Measurements from ENCODE around the gene STRADB. TPM values are rescaled to one million over a fixed set of nuclear protein-coding genes. Genes with fewer than 3 reads are reported as not detected.
"Not testable (repeated sequence)": the region's sequence is repeated elsewhere in the genome, so short reads cannot be mapped to it uniquely, and the experiment has no call there.

The STRADB gene
- total RNA-seq, 1 donor from 2014 or later: 44.6 TPM

GRCh38 chr2:201428366-201428765, 23.2 kb upstream of the STRADB start:
- ATAC-seq; intact Hi-C loops (cut with DNase I); DNase-seq (ENCODE audit: low spot score): not testable (repeated sequence)

DNA sequence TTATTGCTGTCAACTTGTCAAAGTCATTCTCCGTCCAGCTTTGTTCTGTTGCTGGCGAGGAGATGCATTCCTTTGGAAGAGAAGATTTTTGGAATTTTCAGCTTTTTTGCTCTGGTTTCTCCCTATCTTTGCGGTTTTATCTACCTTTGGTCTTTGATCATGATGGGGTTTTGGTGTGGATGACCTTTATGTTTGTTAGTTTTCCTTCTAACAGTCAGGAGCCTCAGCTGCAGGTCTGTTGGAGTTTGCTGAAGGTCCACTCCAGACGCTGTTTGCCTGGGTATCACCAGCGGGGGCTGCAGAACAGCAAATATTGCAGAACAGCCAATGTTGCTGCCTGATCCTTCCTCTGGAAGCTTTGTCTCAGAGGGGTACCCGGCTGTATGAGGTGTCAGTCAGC, 21.7 kb upstream of the STRADB start:
- intact Hi-C loops (cut with DNase I); DNase-seq (ENCODE audit: low spot score); ATAC-seq: not testable (repeated sequence)

DNA sequence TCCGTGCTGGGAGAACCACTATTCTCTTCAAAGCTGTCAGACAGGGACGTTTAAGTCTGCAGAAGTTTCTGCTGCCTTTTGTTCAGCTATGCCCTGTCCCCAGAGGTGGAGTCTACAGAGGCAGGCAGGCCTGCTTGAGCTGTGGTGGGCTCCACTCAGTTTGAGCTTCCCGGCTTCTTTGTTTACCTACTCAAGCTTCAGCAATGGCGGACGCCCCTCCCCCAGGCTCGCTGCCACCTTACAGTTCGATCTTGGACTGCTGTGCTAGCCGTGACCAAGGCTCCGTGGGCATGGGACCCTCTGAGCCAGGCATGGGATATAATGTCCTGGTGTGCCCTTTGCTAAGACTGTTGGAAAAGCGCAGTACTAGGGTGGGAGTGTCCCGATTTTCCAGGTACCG, 21.2 kb upstream of the STRADB start:
- DNase-seq (ENCODE audit: low spot score); ATAC-seq; intact Hi-C loops (cut with DNase I): not testable (repeated sequence)

DNA sequence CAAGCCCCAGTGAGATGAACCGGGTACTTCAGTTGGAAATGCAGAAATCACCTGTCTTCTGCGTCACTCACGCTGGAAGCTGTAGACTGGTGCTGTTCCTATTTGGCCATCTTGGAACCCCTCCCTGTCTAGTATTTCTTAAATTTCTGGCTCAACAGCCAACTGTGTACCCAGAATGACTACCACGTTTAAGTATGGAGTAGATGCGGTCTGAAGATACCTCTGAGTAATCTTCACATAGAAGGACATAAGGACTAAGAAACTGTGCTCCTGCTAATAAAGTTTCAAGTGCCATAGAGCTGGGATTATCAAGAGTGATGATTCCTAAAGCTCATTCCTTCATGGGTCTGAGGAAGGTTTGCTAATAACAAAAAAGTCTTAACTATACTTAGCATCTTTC, 20.7 kb upstream of the STRADB start:
- intact Hi-C loops (cut with DNase I): no loop called here
- ATAC-seq (no peak), DNase-seq (ENCODE audit: low spot score) (no peak)

GRCh38 chr2:201432038-201432620, 19.4 kb upstream of the STRADB start:
- peak; percentile 69 for ATAC-seq
- intact Hi-C loops (cut with DNase I): no loop called here
- no peak for DNase-seq (ENCODE audit: low spot score)

GRCh38 chr2:201432621-201433393, 18.7 kb upstream of the STRADB start:
- peak; percentile 86 for ATAC-seq
- DNase-seq (ENCODE audit: low spot score): no peak
- intact Hi-C loops (cut with DNase I): no loop called here

- DNase-seq (ENCODE audit: low spot score) (no peak), ATAC-seq (peak; percentile 55)
- intact Hi-C loops (cut with DNase I): no loop called here
These were observed 18.0 kb upstream of the STRADB start for GRCh38 chr2:201433394-201433995.

DNA sequence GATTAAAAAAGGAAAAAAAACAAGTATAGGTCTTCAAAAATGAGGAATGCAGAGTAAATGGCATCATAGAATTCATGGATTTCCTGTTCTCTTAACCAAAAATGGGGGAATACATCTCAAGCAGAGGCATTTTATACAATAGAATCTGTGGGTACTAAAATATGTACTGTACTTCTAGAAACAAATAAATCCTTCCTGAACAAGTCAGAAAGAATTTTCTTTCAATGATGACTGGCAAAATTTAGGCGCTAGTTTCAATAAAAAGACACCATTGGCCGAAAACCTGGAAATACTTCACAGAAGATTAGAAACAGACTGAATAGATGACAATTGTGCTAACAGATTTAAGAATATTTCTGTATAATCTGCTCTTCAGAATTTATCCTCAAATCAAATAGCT, 15.4 kb upstream of the STRADB start:
- ATAC-seq: no peak
- intact Hi-C loops (cut with DNase I): no loop called here
- DNase-seq (ENCODE audit: low spot score): no peak

GRCh38 chr2:201439336-201439922, 12.1 kb upstream of the STRADB start:
- ATAC-seq; DNase-seq (ENCODE audit: low spot score); intact Hi-C loops (cut with DNase I): not testable (repeated sequence)

DNA sequence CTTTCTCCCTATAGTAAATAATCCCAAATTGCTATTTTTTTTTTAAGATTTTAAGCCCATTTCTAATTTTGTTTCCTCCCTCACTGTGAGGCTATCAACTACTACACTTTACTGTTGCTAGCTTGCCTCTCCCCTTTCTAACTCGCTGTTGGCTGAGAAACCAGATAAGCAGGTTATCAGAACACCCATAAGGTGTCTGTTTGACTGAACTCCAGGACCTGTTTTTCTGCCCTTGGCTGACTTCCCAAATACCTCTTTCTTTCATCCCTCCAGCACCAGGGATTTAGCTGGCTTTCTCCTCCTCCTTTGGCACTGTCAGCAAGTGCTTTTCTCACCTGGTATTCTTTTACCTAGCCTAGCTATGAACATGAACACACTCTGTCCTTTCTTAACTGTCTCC, 11.4 kb upstream of the STRADB start:
- intact Hi-C loops (cut with DNase I): no loop called here
- ATAC-seq (no peak), DNase-seq (ENCODE audit: low spot score) (no peak)

GRCh38 chr2:201441409-201441808, 10.1 kb upstream of the STRADB start:
- intact Hi-C loops (cut with DNase I): no loop called here
- ATAC-seq (no peak), DNase-seq (ENCODE audit: low spot score) (no peak)

DNA sequence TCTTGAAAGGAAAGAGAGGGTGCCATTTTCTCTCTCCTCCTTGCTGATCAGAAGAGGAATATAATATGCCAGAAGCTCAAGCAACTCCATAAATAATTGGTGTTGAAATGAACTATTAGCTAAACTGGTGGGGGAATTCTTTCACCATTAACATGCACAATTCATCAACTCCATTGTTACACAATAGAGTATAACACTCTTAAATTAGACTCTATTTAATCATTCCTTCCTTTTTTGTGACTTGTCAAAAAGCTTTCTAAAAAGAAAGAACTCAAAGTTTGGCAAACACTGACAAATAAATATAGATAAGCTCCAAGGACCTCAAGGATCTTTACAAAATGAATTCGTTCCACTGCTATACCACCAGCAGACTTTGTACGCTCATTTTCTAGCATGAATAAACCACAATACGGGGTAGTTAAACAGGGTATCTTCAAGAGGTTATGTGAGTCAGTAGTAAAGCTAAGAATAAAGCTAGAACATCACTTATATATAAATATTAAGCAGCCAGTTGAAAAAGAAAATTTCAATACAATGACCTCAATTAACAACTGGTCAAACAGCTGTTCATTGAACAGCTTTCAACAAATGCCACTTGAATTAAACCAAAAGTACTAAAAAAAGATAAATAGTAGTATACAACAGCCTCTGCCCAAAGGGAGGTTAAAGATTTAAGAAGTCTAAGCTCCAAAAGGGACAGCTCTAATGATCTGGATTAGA, 6.6 kb upstream of the STRADB start:
- DNase-seq (ENCODE audit: low spot score): no peak
- ATAC-seq: no peak
- intact Hi-C loops (cut with DNase I): no loop called here

- ATAC-seq: no peak
- intact Hi-C loops (cut with DNase I): no loop called here
- no peak for DNase-seq (ENCODE audit: low spot score)
These were observed 4.5 kb upstream of the STRADB start for GRCh38 chr2:201447086-201447485.

DNA sequence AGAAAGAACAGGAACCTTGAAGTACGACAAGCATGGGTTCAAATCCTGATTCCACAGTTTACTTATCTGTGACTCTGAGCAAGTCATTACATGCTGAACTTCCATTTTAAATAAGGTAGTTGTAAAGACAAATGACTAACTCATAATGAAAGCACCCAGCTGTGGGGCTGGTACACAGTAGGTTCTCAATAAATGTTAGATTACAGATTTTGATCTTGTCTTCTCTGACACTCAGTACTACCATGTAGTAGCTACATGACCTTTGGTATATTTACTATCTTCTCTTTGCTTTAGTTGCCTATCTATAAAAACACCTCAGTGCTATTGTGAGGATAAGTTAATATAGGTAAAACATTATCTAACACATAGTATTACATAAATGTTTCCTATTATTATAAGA, 3.5 kb upstream of the STRADB start:
- intact Hi-C loops (cut with DNase I): no loop called here
- no peak for DNase-seq (ENCODE audit: low spot score)
- ATAC-seq: no peak

GRCh38 chr2:201448701-201449100, 2.8 kb upstream of the STRADB start:
- intact Hi-C loops (cut with DNase I): no loop called here
- no peak for ATAC-seq
- no peak for DNase-seq (ENCODE audit: low spot score)

DNA sequence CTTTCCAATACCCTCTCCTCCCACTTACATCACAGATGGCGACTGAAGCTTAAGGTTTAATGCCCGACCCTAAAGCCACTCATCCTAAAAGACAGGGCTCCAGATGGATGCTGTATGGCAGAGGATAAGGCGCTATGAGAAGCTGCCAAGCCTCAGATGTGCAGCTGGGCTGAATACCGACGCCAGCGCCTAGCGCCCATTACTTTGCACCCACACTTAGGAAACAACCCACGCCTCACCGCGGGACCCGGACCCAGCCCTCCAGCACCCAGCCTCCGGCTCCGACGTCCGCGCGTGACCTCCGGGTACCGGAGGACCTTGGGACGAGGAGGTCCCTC, 617 bp upstream of the STRADB start:
- ATAC-seq: peak; percentile 57
- DNase-seq (ENCODE audit: low spot score): no peak
- intact Hi-C loops (cut with DNase I): no loop called here

- ATAC-seq: no peak
- no peak for DNase-seq (ENCODE audit: low spot score)
- intact Hi-C loops (cut with DNase I): no loop called here
These were observed 750 bp downstream of the STRADB start for GRCh38 chr2:201452058-201452921.

DNA sequence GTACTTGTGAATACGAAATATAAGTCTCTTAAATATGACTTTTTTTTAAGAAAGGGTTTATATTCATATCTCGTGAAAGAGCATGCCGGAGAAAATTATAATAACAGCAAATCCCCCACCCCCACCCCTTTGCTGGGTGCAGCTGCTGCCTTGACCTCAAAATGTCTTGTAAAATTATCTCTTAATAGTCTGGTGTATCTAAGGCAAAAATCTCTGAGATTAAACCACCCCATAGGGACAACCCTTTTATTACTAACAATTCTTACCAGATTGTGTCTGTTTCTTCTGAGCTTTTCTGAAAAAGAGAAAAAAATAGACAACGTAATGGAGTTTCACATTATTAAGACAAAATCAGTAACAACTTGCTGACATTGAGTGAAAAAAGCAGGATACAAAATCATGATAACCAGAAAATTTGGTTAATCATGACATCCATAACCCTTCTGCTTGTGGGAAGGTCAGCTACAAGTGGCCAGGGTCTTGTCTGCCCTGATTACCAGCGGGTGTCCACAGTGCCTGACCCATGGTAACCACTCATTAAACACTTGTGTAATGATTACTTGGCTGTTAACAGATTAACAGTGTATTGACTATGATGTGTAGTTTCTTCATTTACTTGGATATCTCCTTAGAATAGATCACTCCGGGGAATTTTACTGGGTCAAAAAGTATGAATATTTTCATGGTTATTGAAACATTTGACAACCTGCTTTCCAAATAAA, 1.5 kb downstream of the STRADB start:
- no peak for ATAC-seq
- intact Hi-C loops (cut with DNase I): no loop called here

More for the DNA sequence above, 1.5 kb downstream of the STRADB start:
- no peak for DNase-seq (ENCODE audit: low spot score)
